Coronary artery (tissue), 2 donors: ENCODE results near the gene LORICRIN.
A peak's percentile ranks its signal among the peaks of the same experiment; 100 is the strongest.
"Not testable (repeated sequence)": the region's sequence is repeated elsewhere in the genome, so short reads cannot be mapped to it uniquely, and the experiment has no call there.

Source experiments
- DNase-seq: peaks from one replicate; pipeline ENCODE4 v3.0.0-alpha.2; 2017; ENCODE audit warnings: low spot score
- H3K27ac ChIP-seq, 2 donors: fragments of 200-600 bp; sonication (generic); one replicate each; pipeline ENCODE4 v1.5.1; 2016 to 2019
- H3K4me3 ChIP-seq: fragments of 200-600 bp; sonication (generic); 2 replicates; pipeline ENCODE4 v1.5.1; 2016; ENCODE audit warnings: mild to moderate bottlenecking, moderate library complexity
- CTCF ChIP-seq: fragments of 200-600 bp; sonication (generic); IDR thresholded peaks from one replicate; pipeline ENCODE4 v1.5.1; 2019; ENCODE audit warnings: antibody characterized with exemption

The LORICRIN gene

GRCh38 chr1:153223040-153223891 lies 36.2 kb upstream of the LORICRIN start:
- H3K4me3 ChIP-seq, DNase-seq, H3K27ac ChIP-seq: not testable (repeated sequence)
- TF ChIP-seq CTCF = peak; percentile 53

GRCh38 chr1:153227810-153228209 lies 31.7 kb upstream of the LORICRIN start:
- TF ChIP-seq CTCF = no peak
- no peak overlapping the region for H3K27ac ChIP-seq
- no peak overlapping the region for H3K4me3 ChIP-seq
- peak; percentile 2 for DNase-seq

GRCh38 chr1:153228491-153228890 lies 31.0 kb upstream of the LORICRIN start:
- DNase-seq = peak; percentile 38
- H3K4me3 ChIP-seq = no peak overlapping the region
- TF ChIP-seq CTCF = no peak
- H3K27ac ChIP-seq = no peak overlapping the region

- H3K27ac ChIP-seq, H3K4me3 ChIP-seq: not testable (repeated sequence)
- DNase-seq = peak; percentile 50
Observed at GRCh38 chr1:153229076-153229829, 30.2 kb upstream of the LORICRIN start.

GRCh38 chr1:153231363-153231762 lies 28.1 kb upstream of the LORICRIN start:
- H3K27ac ChIP-seq = peak overlapping the region in 1 of 2 donors; percentile 22
- H3K4me3 ChIP-seq = no peak overlapping the region
- DNase-seq = peak; percentile 22
- TF ChIP-seq CTCF = no peak

- Histone ChIP-seq H3K4me3 (no peak overlapping the region), H3K27ac (peak overlapping the region in 1 of 2 donors; percentile 22)
- peak; percentile 56 for DNase-seq
- TF ChIP-seq CTCF = no peak
Observed at GRCh38 chr1:153231785-153232184, 27.7 kb upstream of the LORICRIN start.

GRCh38 chr1:153232553-153232952 lies 26.9 kb upstream of the LORICRIN start:
- no peak for TF ChIP-seq CTCF
- Histone ChIP-seq H3K4me3 (no peak overlapping the region), H3K27ac (no peak overlapping the region)
- DNase-seq = peak; percentile 59
